Glutamatergic neuron (in vitro differentiated cells): Measurements from ENCODE around the gene CNTROB. TPM values are rescaled to one million over a fixed set of nuclear protein-coding genes. Genes with fewer than 3 reads are reported as not detected.

Experiments used
- DNase-seq: peaks from one replicate; pipeline ENCODE4 v3.0.0; 2022
- H3K27ac Mint-ChIP-seq: one replicate; pipeline ENCODE4 v1.8.0; 2020; ENCODE audit warnings: mild to moderate bottlenecking, mixed read lengths, inconsistent platforms; ENCODE audit not compliant: unreplicated experiment
- H3K27me3 Mint-ChIP-seq: one replicate; pipeline ENCODE4 v1.8.0; 2020; ENCODE audit warnings: mild to moderate bottlenecking, moderate library complexity, mixed read lengths, inconsistent platforms; ENCODE audit not compliant: unreplicated experiment
- H3K36me3 Mint-ChIP-seq: one replicate; pipeline ENCODE4 v1.8.0; 2020; ENCODE audit warnings: mild to moderate bottlenecking, mixed read lengths, inconsistent platforms; ENCODE audit not compliant: unreplicated experiment
- H3K4me1 Mint-ChIP-seq: one replicate; pipeline ENCODE4 v1.8.0; 2020; ENCODE audit warnings: mild to moderate bottlenecking, low read depth, mixed read lengths, inconsistent platforms; ENCODE audit not compliant: unreplicated experiment
- H3K4me3 Mint-ChIP-seq: one replicate; pipeline ENCODE4 v1.8.0; 2020; ENCODE audit warnings: mild to moderate bottlenecking, mixed read lengths, inconsistent platforms; ENCODE audit not compliant: unreplicated experiment
- H3K9me3 Mint-ChIP-seq: one replicate; pipeline ENCODE4 v1.8.0; 2020; ENCODE audit warnings: mild to moderate bottlenecking, moderate library complexity, mixed read lengths, inconsistent platforms; ENCODE audit not compliant: unreplicated experiment
- CTCF ChIP-seq: fragments of 200-600 bp; sonication (generic); IDR thresholded peaks from one replicate; pipeline ENCODE4 v1.5.0; 2021; ENCODE audit not compliant: partially characterized antibody, unreplicated experiment
- total RNA-seq: library from RNA; stranded (reverse); fragmentation: NEBNext Ultra II Directional; extraction: Animal tissue kit (Norgen Biotek cat#: 25700); gene quantifications from one replicate; pipeline ENCODE4 v1.2.1, GENCODE V29; 2021; ENCODE audit not compliant: unreplicated experiment

Gene CNTROB
- total RNA-seq, 1 donor from 2014 or later, result 55.7 TPM

- no peak for TF ChIP-seq CTCF
- DNase-seq, result peak; percentile 68
- no peak overlapping the region for H3K27ac Mint-ChIP-seq
- peaks cover 7% of the 10 kb centered on the region for H3K27me3 Mint-ChIP-seq
- no peaks in the 10 kb centered on the region for H3K36me3 Mint-ChIP-seq
- H3K9me3 Mint-ChIP-seq, result peaks cover 6% of the 10 kb centered on the region
- H3K4me1 Mint-ChIP-seq, result peaks cover 6% of the 10 kb centered on the region
- no peak overlapping the region for H3K4me3 Mint-ChIP-seq
Observed at GRCh38 chr17:7885367-7886226, 46.4 kb upstream of the CNTROB start.

- Mint-ChIP-seq H3K27ac (no peak overlapping the region), H3K4me1 (peaks cover 7% of the 10 kb centered on the region), H3K36me3 (no peaks in the 10 kb centered on the region), H3K4me3 (no peak overlapping the region), H3K27me3 (peaks cover 7% of the 10 kb centered on the region), H3K9me3 (peaks cover 6% of the 10 kb centered on the region)
- peak; percentile 37 for DNase-seq
- TF ChIP-seq CTCF, result no peak
Observed at GRCh38 chr17:7886227-7887037, 45.6 kb upstream of the CNTROB start.

- no peak overlapping the region for H3K4me3 Mint-ChIP-seq
- H3K36me3 Mint-ChIP-seq, result no peaks in the 10 kb centered on the region
- peaks cover 7% of the 10 kb centered on the region for H3K27me3 Mint-ChIP-seq
- H3K4me1 Mint-ChIP-seq, result peaks cover 7% of the 10 kb centered on the region
- DNase-seq, result no peak
- H3K9me3 Mint-ChIP-seq, result peaks cover 6% of the 10 kb centered on the region
- TF ChIP-seq CTCF, result no peak
- no peak overlapping the region for H3K27ac Mint-ChIP-seq
Observed at GRCh38 chr17:7887038-7887481, 44.9 kb upstream of the CNTROB start.

GRCh38 chr17:7887482-7888183 is 44.4 kb upstream of the CNTROB start:
- peak; percentile 90 for DNase-seq
- TF ChIP-seq CTCF, result no peak
- no peaks in the 10 kb centered on the region for H3K36me3 Mint-ChIP-seq
- peaks cover 6% of the 10 kb centered on the region for H3K9me3 Mint-ChIP-seq
- H3K4me1 Mint-ChIP-seq, result peaks cover 8% of the 10 kb centered on the region
- no peak overlapping the region for H3K4me3 Mint-ChIP-seq
- no peak overlapping the region for H3K27ac Mint-ChIP-seq
- H3K27me3 Mint-ChIP-seq, result peaks cover 7% of the 10 kb centered on the region
